HCEC 1CT (cell line): Measurements from ENCODE around the gene CEP350.

Source experiments
- DNase-seq: peaks from one replicate; pipeline ENCODE4 v3.0.0-alpha.2; 2017

Gene CEP350

GRCh38 chr1:180163041-180163440, 208.4 kb downstream of the CEP350 start:
- DNase-seq: no peak
